GM12864 (cell line): ENCODE data around the gene ZDHHC7.

Experiments used
- DNase-seq: peaks from one replicate; pipeline ENCODE4 v3.0.0-alpha.2; 2011; ENCODE audit warnings: low read depth
- H3K4me3 ChIP-seq: 2 replicates; pipeline ENCODE4 v1.5.1; 2011; ENCODE audit warnings: mild to moderate bottlenecking, low read depth, low read length, control low read depth
- TF ChIP-seq, protein P1 (sequence below): IDR thresholded peaks from 2 replicates; pipeline ENCODE4 v1.5.1; 2011; ENCODE audit warnings: low read depth, mild to moderate bottlenecking, moderate library complexity, low read length, control low read depth, inconsistent platforms; ENCODE audit errors: missing control alignments

ZDHHC7 gene

DNA sequence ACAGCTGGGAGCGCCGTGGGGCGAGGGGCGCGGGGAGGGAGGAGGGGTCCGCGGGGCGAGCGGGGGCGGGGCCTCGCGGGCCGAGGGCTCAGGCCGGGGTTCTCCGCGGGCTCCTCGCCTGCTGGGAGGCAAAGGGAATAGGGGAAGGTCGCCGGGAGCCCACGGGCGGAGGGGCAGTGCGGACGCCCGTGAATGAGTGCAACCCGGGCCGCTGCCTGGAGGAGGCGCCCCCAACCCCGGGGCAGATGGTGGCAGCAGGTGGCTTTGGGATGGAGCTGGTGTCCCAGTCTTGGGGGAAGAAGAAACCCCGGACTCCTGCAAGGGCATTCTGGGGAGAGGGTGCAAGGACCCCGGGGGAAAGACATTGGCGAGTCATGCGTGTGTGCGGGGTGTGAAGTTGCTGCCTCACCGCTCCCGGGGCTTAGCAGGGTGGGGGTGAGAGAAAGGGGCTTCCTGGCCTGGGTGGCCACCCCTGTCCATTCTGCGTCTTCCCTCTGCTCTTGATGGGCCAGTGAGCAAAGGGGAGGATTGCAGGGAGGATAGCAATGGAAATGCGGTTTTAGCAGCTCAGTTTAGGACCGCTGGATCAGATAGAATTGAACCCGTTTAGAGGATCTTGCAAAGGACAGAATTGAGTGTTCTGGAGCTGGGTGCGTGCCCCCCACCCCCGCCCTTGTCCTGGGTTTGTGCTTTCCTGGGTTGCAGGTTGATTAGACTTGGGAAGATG is 16.8 kb upstream of the ZDHHC7 start:
- H3K4me3 ChIP-seq, result peak overlapping the region; percentile 77
- DNase-seq, result no peak
- TF ChIP-seq, protein P1, sequence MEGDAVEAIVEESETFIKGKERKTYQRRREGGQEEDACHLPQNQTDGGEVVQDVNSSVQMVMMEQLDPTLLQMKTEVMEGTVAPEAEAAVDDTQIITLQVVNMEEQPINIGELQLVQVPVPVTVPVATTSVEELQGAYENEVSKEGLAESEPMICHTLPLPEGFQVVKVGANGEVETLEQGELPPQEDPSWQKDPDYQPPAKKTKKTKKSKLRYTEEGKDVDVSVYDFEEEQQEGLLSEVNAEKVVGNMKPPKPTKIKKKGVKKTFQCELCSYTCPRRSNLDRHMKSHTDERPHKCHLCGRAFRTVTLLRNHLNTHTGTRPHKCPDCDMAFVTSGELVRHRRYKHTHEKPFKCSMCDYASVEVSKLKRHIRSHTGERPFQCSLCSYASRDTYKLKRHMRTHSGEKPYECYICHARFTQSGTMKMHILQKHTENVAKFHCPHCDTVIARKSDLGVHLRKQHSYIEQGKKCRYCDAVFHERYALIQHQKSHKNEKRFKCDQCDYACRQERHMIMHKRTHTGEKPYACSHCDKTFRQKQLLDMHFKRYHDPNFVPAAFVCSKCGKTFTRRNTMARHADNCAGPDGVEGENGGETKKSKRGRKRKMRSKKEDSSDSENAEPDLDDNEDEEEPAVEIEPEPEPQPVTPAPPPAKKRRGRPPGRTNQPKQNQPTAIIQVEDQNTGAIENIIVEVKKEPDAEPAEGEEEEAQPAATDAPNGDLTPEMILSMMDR, result peak; percentile 39

DNA sequence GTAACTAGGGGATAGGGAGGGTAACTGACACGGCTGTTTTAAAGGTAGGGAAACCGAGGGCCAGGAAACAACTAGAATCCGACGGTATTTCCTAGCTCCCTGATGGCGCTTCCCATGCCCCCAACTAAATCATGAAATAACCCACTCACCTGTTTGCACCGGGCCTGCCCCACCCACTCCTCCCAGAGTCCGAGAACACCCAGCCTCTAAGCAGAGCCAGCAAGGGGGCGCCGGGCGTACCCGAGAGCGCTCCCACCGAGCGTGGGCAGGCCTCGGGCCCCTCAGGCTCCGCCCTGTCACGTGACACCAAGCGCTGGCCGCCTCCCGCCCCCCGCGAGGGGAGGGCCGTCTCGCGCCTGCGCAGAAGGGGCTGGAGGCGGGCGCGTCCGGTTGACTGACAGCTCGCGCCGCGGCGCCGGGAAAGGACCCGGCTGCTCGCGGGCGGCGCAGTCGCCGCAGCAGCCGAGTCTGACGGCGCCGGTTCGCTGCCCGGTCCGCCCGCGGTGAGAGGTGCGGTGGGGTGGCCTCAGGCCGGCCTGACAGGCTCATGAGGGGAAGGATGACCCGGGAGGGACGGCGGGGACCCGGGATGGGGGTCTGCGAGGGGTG is 16.1 kb upstream of the ZDHHC7 start, which contains the start of gene KIAA0513:
TSS of gene KIAA0513 (plus strand) at position 447 of the 609 bp plus-strand sequence. CDS start 39,277 bp downstream, outside the sequence.
- DNase-seq, result peak; percentile 65
- TF ChIP-seq, protein P1, result peak; percentile 19
- H3K4me3 ChIP-seq, result peak within 1 kb of the TSS; percentile 77

DNA sequence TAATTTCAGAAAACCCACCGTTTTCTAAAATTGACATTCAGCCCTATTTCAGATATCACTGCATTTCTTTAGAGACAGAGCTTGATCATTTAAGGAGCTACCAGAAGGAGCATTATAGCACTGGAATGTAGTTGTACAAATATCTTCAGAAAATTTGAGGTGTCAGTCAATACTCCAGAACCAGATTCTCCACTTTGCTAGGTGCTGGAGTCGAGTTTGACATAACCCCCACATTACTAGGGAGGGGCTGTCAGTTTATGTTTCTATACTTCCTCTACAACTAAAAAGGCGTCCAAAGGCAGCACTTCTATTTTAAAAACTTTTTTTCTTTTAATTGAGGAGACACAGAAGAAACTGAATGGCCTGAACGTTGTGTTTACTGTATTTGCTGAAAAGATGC is 15.4 kb upstream of the ZDHHC7 start:
- peak overlapping the region; percentile 77; the same call in 1 of the 2 replicates for H3K4me3 ChIP-seq
- DNase-seq, result no peak
- TF ChIP-seq, protein P1, result no peak

DNA sequence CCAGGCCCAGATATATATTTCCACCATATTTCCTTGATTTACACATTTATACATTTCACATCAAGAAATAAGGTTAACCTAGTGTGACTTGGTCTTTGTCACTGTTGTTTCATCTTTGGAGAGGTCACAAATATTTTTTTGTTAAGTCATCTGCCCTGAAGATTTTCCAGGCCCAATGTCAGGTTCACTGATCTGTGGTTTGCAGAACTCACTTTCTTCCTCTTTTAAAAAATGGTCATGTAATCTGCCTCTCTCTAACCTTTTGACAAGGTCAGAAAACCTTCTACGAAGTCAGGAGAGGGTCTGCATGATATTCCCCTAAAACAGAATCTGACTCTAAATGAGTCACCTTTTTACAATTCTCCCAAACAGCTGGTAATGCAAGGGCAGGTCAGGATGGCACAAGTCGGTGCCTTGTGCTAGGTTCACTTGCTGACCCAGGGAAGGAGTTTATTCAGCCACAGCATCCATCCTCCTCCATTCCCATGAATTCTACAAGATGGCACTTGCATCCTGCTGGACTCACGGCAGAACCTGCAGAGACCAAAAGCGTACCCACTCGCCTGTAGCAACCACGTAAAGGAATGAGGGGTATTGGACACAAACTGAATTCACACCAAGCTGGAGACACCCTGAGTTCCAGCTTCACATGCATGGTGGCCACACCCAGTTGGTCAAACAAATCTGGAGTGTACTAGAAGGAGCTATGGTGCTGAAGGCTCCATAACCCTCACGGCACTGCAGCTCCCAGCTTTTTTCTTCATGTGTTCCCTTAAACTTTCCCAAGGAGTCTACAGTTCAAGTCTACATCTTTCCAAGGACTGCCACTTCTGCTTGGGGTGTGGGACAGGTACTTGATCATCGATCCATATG is 14.7 kb upstream of the ZDHHC7 start:
- H3K4me3 ChIP-seq, result no peak overlapping the region
- no peak for DNase-seq
- TF ChIP-seq, protein P1, result no peak

DNA sequence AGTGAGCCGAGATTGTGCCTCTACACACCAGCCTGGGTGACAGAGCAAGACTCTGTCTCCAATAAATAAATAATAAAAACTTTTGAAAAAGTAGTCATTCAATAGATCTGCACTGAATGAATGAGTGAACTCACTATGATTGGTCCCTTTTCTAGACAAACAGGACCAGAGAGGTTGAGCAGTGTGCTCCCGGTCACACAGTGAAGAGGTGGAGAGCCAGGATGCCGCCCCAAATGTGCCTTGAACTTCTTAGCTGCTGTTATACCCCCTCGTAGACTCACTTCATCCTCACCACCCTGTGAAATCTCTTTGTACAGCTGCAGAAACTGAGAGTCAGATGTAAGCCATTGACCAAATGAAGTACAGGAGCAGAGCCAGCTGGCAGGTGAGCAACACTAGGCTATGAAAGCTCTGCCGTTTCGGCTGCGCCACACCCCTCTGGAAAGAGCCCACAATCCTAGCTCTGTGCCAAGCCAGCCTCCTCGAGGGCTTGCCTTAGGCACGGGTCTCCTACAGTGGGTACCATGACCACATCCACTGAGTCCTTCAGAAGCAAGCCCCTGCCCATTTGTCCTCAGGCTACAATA is 8.4 kb upstream of the ZDHHC7 start:
- no peak overlapping the region for H3K4me3 ChIP-seq
- no peak for DNase-seq
- TF ChIP-seq, protein P1, result no peak

DNA sequence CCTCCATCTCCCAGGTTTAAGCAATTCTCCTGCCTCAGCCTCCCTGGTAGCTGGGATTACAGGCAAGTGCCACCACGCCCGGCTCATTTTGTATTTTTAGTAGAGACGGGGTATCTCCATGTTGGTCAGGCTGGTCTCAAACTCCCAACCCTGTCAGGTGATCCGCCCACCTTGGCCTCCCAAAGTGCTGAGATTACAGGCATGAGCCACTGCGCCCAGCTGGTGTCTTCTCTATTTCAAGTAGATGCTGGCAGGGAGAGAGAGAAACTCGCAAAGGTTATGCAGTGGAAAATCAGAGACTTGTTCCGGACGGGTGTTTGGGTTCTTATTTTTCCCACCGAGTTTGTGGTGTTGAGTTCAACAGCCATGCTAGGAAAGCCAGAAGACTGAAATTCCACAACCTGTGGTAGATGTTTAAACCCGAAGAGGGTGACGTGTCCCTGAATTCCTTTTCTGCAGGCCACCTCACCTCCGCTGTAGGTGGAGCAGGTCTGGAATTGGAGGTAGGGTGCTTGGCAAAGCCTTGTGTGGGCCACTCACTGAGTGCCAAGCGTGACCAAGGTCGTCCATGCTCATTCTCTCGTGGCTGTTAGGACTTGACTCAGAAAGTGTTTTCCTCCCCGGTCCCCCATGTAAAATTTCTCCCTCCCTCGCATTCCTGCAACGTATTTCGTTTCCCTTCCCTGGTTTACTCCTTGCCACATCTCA is 7.3 kb upstream of the ZDHHC7 start:
- no peak overlapping the region for H3K4me3 ChIP-seq
- TF ChIP-seq, protein P1, result no peak
- no peak for DNase-seq
